Measurements from ENCODE around the gene MTHFS. TPM values are rescaled to one million over a fixed set of nuclear protein-coding genes. Genes with fewer than 3 reads are reported as not detected.

Gene MTHFS
- total and polyA plus RNA-seq, 8 donors, result 19.8 to 53.1 (median 28.6) TPM

- no peak for DNase-seq
- FAIRE-seq, result no peak
- 3 to 4% methylated on average over 10 of the region's 10 CpGs for WGBS, 2 donors
Observed at GRCh38 chr15:79896131-79896633, 632 bp downstream of the MTHFS start.

GRCh38 chr15:79887054-79887930 is 9.5 kb downstream of the MTHFS start:
- Histone ChIP-seq H3K9me3 (no peaks in the 10 kb centered on the region), H3K4me3 (no peak overlapping the region), H3K36me3 (peaks cover 0 to 2% (median 0%) of the 10 kb centered on the region in 3 donors), H3K27ac (peak overlapping the region in 2 of 4 donors; percentile 3 to 50), H3K27me3 (no peaks in the 10 kb centered on the region), H3K4me1 (peaks cover 27 to 42% (median 34%) of the 10 kb centered on the region in 3 donors)
- no peak for DNase-seq
- peak; percentile 29 to 42 (median 36) for ATAC-seq
- WGBS, 2 donors, result 69 to 71% methylated on average over 10 of the region's 10 CpGs
- no peak for TF ChIP-seq CTCF (IDR thresholded peaks at IDR 0.05)
- intact Hi-C loops (cut with DNase I), result no loop called here
- FAIRE-seq, result no peak

More at GRCh38 chr15:79896131-79896633, 632 bp downstream of the MTHFS start:
- no peak for TF ChIP-seq CTCF (IDR thresholded peaks at IDR 0.05)
- Histone ChIP-seq H3K9me3 (no peaks in the 10 kb centered on the region), H3K27ac (peak overlapping the region; percentile 83 to 99 (median 97)), H3K36me3 (peaks cover 0 to 6% (median 0%) of the 10 kb centered on the region in 3 donors), H3K27me3 (no peaks in the 10 kb centered on the region), H3K4me3 (peak overlapping the region; percentile 67 to 87 (median 74)), H3K4me1 (peaks cover 1 to 12% (median 5%) of the 10 kb centered on the region in 3 donors)
- intact Hi-C loops (cut with DNase I), result no loop called here
- ATAC-seq, result peak; percentile 21 to 40 (median 36)

- ATAC-seq, result peak; percentile 30 to 74 (median 60)
- intact Hi-C loops (cut with DNase I), result no loop called here
- H3K9me3 ChIP-seq, result no peaks in the 10 kb centered on the region
- no peak overlapping the region for H3K4me3 ChIP-seq
- H3K36me3 ChIP-seq, result no peaks in the 10 kb centered on the region
- no peak for FAIRE-seq
- TF ChIP-seq CTCF (IDR thresholded peaks at IDR 0.05), result no peak
- H3K27me3 ChIP-seq, result no peaks in the 10 kb centered on the region
- WGBS, 2 donors, result 29 to 33% methylated on average over 3 of the region's 3 CpGs
- no peak for DNase-seq
- no peak overlapping the region for H3K27ac ChIP-seq
- peaks cover 27 to 40% (median 30%) of the 10 kb centered on the region in 3 donors for H3K4me1 ChIP-seq
Observed at GRCh38 chr15:79886124-79886523, 10.7 kb downstream of the MTHFS start.

DNA sequence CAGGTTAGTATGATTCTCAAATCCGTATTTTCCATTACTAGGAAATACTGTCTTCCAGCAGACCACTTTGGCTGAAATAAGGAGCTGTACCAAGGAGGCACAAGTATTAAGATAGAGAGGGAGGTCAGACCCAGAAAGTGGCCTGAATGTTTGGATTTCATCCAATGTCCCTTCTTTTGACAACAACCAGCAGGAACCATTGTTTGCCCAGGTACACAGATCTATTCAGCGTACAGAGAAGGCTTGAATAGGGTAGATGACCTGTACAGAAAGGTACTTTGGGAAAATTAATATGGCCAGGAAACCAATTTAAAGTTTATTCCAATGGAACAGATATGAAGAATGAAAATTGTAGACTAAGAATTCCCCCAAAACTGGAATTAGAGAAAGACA is 12.6 kb downstream of the MTHFS start:
- Histone ChIP-seq H3K36me3 (peaks cover 0 to 6% (median 0%) of the 10 kb centered on the region in 3 donors), H3K4me1 (peaks cover 25 to 37% (median 27%) of the 10 kb centered on the region in 3 donors), H3K27ac (no peak overlapping the region), H3K9me3 (no peaks in the 10 kb centered on the region), H3K4me3 (no peak overlapping the region), H3K27me3 (no peaks in the 10 kb centered on the region)
- ATAC-seq (no peak), FAIRE-seq (no peak), DNase-seq (no peak)
- 74 to 78% methylated on average over 2 of the region's 2 CpGs for WGBS, 2 donors
- intact Hi-C loops (cut with DNase I), result no loop called here
- TF ChIP-seq CTCF (IDR thresholded peaks at IDR 0.05), result no peak
